NCI-H345 treated with DMSO at 0.1 percent for 48 hours (cell line): Measurements from ENCODE around the gene SPTSSA.
"Not testable (repeated sequence)": the region's sequence is repeated elsewhere in the genome, so short reads cannot be mapped to it uniquely, and the experiment has no call there.

ENCODE experiments used
- DNase-seq: peaks from one replicate; lab custom pipeline; 2025; ENCODE audit not compliant: unreplicated experiment; lab: John Stamatoyannopoulos, UW

Gene SPTSSA

DNA sequence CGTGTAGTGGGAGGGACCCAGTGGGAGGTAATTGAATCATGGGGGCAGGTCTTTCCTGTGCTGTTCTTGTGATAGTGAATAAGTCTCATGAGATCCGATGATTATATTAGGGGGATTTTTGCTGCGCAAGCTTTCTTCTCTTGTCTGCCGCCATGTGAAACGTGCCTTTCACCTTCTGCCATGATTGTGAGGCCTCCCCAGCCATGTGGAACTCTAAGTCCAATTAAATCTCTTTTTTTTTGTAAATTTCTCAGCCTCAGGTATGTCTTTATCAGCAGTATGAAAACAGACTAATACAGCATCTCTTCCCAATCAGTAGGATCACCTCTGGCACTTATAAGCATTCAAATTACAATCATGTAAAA lies 34.0 kb downstream of the SPTSSA start:
- DNase-seq = not testable (repeated sequence)

GRCh38 chr14:34426313-34427295 lies 35.4 kb downstream of the SPTSSA start:
- no peak for DNase-seq

DNA sequence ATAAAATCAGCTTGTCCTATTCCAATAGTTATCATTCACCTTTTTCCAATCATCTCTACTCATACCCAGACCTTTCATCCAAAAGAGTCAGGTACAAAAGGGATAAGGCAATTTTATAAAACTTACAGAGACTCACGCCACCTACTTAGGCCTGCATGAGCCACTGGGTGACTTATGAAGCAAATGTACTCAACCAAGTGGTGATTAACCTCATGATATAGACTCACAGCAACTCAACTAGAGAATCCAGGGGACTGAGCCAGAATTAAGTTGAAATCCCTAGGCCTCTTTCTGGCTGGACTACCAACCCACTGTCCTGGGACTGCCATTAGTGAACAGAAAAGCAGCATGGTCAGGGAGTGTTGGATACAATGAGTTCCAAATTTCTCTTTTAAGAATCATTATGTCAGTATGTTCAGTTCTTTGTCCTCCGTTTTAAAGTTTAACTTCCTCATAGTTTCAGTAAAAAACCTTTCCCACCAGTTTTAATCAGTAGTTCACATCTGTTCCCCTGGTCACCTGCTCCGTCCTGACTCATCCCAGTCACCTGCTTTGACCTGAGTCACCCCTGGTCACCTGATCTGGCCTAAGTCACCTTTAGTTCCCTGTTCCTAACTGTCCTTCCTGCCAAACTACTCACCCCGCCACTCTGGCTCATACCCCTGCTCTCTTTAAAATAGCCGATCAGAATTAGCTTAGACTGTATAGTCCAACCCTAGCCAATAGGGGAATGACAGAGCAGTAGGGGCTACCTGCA lies 36.8 kb downstream of the SPTSSA start:
- DNase-seq = no peak

DNA sequence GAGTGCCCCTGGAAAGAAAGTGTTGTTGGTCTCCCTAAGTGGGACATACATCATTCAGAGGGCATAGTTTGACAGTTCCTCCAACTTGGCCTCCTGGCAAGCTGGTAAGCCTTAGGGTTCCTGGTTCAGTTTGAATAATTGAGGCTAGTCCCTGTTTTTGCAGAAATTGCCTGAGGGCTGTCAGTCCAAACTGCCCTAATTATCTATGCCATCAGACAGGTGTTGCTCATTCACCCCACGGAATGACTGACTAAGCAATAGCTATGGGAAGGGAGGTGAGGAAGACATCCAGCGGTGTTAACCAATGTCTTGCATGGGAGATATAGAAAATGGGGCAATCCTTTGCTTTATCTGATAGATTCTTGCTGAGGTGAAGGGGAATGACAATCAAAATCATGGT lies 37.6 kb downstream of the SPTSSA start:
- no peak for DNase-seq

GRCh38 chr14:34423445-34423844 lies 38.6 kb downstream of the SPTSSA start:
- DNase-seq = no peak

- no peak for DNase-seq
These were observed 41.4 kb downstream of the SPTSSA start for GRCh38 chr14:34420547-34421150.

GRCh38 chr14:34409721-34410120 lies 52.3 kb downstream of the SPTSSA start:
- no peak for DNase-seq

DNA sequence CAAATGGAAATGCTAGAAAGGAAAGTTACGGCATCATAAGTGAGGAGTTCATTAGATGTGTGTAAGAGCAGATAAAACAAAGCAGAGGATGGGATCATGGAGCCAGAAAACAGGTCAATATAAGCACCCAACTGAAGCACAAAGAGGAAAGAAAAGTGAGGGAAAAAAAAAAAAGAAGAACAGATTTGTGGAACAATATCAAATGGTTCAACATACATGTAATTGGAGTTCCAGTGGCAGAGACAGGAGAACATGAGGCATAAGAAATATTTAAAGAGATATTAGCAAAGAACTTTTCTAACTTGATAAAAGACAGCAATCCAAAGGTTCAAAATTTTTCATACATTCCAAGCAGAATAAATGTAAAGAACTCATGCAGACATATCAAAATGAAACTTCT lies 54.1 kb downstream of the SPTSSA start:
- no peak for DNase-seq

DNA sequence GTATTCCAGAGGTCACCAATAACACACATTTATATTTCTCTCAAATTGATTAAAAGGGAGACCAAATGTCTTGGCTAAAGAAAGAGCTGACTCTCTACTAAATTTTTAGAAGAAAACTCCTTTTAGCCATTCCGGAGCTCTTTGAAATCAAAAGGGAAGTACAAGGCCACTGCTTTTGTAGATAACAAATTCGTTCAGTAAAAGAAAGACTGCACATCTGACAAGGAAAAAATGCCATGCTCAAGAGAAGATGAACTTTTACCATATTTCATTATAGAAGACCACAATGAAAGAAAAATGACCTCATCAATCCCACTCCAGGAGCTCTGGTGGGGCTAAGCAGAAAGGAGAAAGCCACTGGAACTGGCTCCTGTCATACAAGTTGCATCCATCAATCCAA lies 57.6 kb downstream of the SPTSSA start:
- DNase-seq = no peak

GRCh38 chr14:34403646-34404045 lies 58.4 kb downstream of the SPTSSA start:
- DNase-seq = no peak

DNA sequence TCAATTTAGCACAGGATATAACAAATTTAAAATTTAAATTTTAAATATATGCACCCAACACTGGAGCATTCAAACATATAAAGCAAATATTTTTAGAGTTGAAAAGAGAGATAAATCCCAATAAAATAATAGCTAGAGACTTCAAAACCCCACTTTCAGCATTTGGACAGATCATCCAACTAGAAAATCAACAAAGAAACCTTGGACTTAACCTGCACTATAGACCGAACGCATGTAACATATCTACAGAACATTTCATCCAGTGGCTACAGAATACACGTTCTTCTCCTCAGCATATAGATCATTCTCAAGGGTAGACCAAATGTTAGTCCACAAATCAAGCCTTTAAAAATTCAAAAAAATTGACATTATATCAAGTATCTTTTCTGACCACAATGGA lies 64.0 kb downstream of the SPTSSA start:
- no peak for DNase-seq

GRCh38 chr14:34387974-34388516 lies 74.0 kb downstream of the SPTSSA start:
- DNase-seq = no peak

- no peak for DNase-seq
These were observed 75.1 kb downstream of the SPTSSA start for GRCh38 chr14:34386865-34387485.

GRCh38 chr14:34385881-34386280 lies 76.2 kb downstream of the SPTSSA start:
- not testable (repeated sequence) for DNase-seq

DNA sequence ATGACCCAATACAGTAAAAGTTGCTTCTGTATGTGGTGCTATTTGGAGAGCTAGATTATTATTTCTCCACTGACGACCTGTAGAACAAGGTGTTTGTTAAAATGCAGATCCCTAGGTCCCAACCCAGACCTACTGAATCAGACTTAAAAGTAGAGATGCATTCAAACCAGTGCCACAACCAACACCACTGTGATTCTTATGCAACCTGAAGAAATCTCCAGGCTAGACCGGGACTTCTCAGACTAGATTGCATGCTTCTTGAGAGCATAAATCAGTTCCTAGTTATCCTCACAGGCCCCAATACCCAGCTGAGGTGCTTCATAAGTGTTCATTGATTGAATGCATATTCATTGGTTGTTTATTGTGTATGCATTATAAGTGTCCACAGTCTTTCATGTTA lies 78.2 kb downstream of the SPTSSA start:
- no peak for DNase-seq
